ENCODE results near the gene CABP4. TPM values are rescaled to one million over a fixed set of nuclear protein-coding genes. Genes with fewer than 3 reads are reported as not detected.

CABP4 gene
- total RNA-seq, 1 experiment from 2014 or later, result 0.55 TPM

GRCh38 chr11:67445515-67445914, 9.6 kb upstream of the CABP4 start:
- ATAC-seq, result no peak
- intact Hi-C loops (cut with micrococcal nuclease), result no loop called here
- Histone ChIP-seq H3K27ac (ENCODE audit: low read length) (no peak overlapping the region), H3K36me3 (ENCODE audit: low read depth, low read length) (no peaks in the 10 kb centered on the region), H3K4me2 (ENCODE audit: low read length) (no peak overlapping the region), H3K9ac (ENCODE audit: low read length) (no peak overlapping the region), H3F3A (ENCODE audit: low read length, unreplicated experiment) (no peaks in the 10 kb centered on the region), H3K4me1 (ENCODE audit: insufficient read depth, low read length) (0 out of 2 replicates have a peak, but pooled peaks cover 6% of the 10 kb centered on the region), H2AFZ (ENCODE audit: low read length) (no peak overlapping the region), H3K27me3 (ENCODE audit: low read length) (no peaks in the 10 kb centered on the region), H3K9me3 (ENCODE audit: low read length) (no peaks in the 10 kb centered on the region), H3K4me3 (ENCODE audit: low read length) (no peak overlapping the region), H3K9me2 (replicated peaks; ENCODE audit: low read length) (no peaks in the 10 kb centered on the region), H4K20me1 (ENCODE audit: low read length) (no peaks in the 10 kb centered on the region), H3K79me2 (ENCODE audit: low read length) (0 out of 2 replicates have a peak, but pooled peaks cover 6% of the 10 kb centered on the region)
- ChIA-PET POLR2A (ENCODE audit: unreplicated experiment) (no interaction called here), CTCF (no interaction called here)
- TF ChIP-seq EZH2 (IDR thresholded peaks at IDR 0.05; ENCODE audit: low read length, unreplicated experiment), result no peak
- no peak for TF ChIP-seq EZH2phosphoT487 (IDR thresholded peaks at IDR 0.05; ENCODE audit: borderline replicate concordance, low read length)
- TF ChIP-seq CTCF (conservative IDR thresholded peaks at IDR 0.05; ENCODE audit: low read depth, low read length), result no peak
- no peak for DNase-seq
- no TSS peak for BruUV-seq (replicated peaks)

GRCh38 chr11:67448220-67448609, 6.9 kb upstream of the CABP4 start:
- Histone ChIP-seq H3K9ac (ENCODE audit: low read length) (no peak overlapping the region), H3K9me3 (ENCODE audit: low read length) (no peaks in the 10 kb centered on the region), H2AFZ (ENCODE audit: low read length) (no peak overlapping the region), H3K4me3 (ENCODE audit: low read length) (no peak overlapping the region), H3K9me2 (replicated peaks; ENCODE audit: low read length) (no peaks in the 10 kb centered on the region), H3K4me2 (ENCODE audit: low read length) (no peak overlapping the region), H3K4me1 (ENCODE audit: insufficient read depth, low read length) (0 out of 2 replicates have a peak, but pooled peaks cover 6% of the 10 kb centered on the region), H3K27ac (ENCODE audit: low read length) (no peak overlapping the region), H3K36me3 (ENCODE audit: low read depth, low read length) (no peaks in the 10 kb centered on the region), H3F3A (ENCODE audit: low read length, unreplicated experiment) (no peaks in the 10 kb centered on the region), H3K79me2 (ENCODE audit: low read length) (no peaks in the 10 kb centered on the region), H4K20me1 (ENCODE audit: low read length) (no peaks in the 10 kb centered on the region), H3K27me3 (ENCODE audit: low read length) (no peaks in the 10 kb centered on the region)
- CTCF ChIA-PET, result no interaction called here
- ATAC-seq (no peak), DNase-seq (no peak)
- POLR2A ChIA-PET (ENCODE audit: unreplicated experiment), result no interaction called here
- intact Hi-C loops (cut with micrococcal nuclease), result no loop called here
- TF ChIP-seq EZH2phosphoT487 (IDR thresholded peaks at IDR 0.05; ENCODE audit: borderline replicate concordance, low read length), result no peak
- TF ChIP-seq CTCF (conservative IDR thresholded peaks at IDR 0.05; ENCODE audit: low read depth, low read length), result no peak
- TF ChIP-seq EZH2 (IDR thresholded peaks at IDR 0.05; ENCODE audit: low read length, unreplicated experiment), result no peak
- BruUV-seq (replicated peaks), result no TSS peak

GRCh38 chr11:67449116-67449844, 5.9 kb upstream of the CABP4 start:
- Histone ChIP-seq H3K79me2 (ENCODE audit: low read length) (no peaks in the 10 kb centered on the region), H3K36me3 (ENCODE audit: low read depth, low read length) (no peaks in the 10 kb centered on the region), H3K4me3 (ENCODE audit: low read length) (no peak overlapping the region), H3K9me3 (ENCODE audit: low read length) (no peaks in the 10 kb centered on the region), H3F3A (ENCODE audit: low read length, unreplicated experiment) (no peaks in the 10 kb centered on the region), H3K27ac (ENCODE audit: low read length) (no peak overlapping the region), H3K4me2 (ENCODE audit: low read length) (no peak overlapping the region), H4K20me1 (ENCODE audit: low read length) (no peaks in the 10 kb centered on the region), H3K9ac (ENCODE audit: low read length) (no peak overlapping the region), H3K4me1 (ENCODE audit: insufficient read depth, low read length) (0 out of 2 replicates have a peak, but pooled peaks cover under 1% of the 10 kb centered on the region), H3K9me2 (replicated peaks; ENCODE audit: low read length) (no peaks in the 10 kb centered on the region), H2AFZ (ENCODE audit: low read length) (no peak overlapping the region), H3K27me3 (ENCODE audit: low read length) (no peaks in the 10 kb centered on the region)
- intact Hi-C loops (cut with micrococcal nuclease), result no loop called here
- ATAC-seq (no peak), DNase-seq (no peak)
- CTCF ChIA-PET, result no interaction called here
- POLR2A ChIA-PET (ENCODE audit: unreplicated experiment), result no interaction called here
- no TSS peak for BruUV-seq (replicated peaks)
- TF ChIP-seq EZH2 (IDR thresholded peaks at IDR 0.05; ENCODE audit: low read length, unreplicated experiment) (no peak), CTCF (conservative IDR thresholded peaks at IDR 0.05; ENCODE audit: low read depth, low read length) (no peak), EZH2phosphoT487 (IDR thresholded peaks at IDR 0.05; ENCODE audit: borderline replicate concordance, low read length) (no peak)

Data from PC-3 (cell line).